IMR-90 (cell line): ENCODE data around the gene CHTF8. TPM values are rescaled to one million over a fixed set of nuclear protein-coding genes. Genes with fewer than 3 reads are reported as not detected.

Source experiments
- ATAC-seq: fragments of 200-7000 bp; cut with Tn5 transposase; 2 replicates; pipeline ENCODE4 v1.9.1; 2020; ENCODE audit warnings: low read depth, mild to moderate bottlenecking, moderate library complexity
- BruUV-seq: library from RNA; stranded (reverse); fragments of 400-500 nt; replicated peaks from 2 replicates; lab custom pipeline; 2021; lab: Mats Ljungman, UMichigan
- CTCF ChIA-PET: fragments of 300-600 bp; formaldehyde crosslinking; extraction: SDS; loops from one replicate; lab custom pipeline; 2021; ENCODE audit warnings: antibody characterized with exemption; lab: Yijun Ruan, JAX
- POLR2A ChIA-PET: fragments of 300-600 bp; sonication (Branson Sonifier 250); formaldehyde crosslinking; loops from one replicate; lab custom pipeline; 2022; ENCODE audit warnings: antibody characterized with exemption; ENCODE audit not compliant: unreplicated experiment; lab: Charles Lee
- DNase-seq: peaks from one replicate; pipeline ENCODE4 v3.0.0; 2013
- H2AFZ ChIP-seq: replicated peaks from 2 replicates; pipeline ENCODE3; 2013; ENCODE audit warnings: low read length, mild to moderate bottlenecking; ENCODE audit not compliant: poor library complexity
- H2AK5ac ChIP-seq: 2 replicates; pipeline ENCODE4 v1.6.1; 2013; ENCODE audit warnings: low read depth, low read length, inconsistent platforms
- H2AK9ac ChIP-seq: replicated peaks from 2 replicates; pipeline ENCODE3; 2013; ENCODE audit warnings: mild to moderate bottlenecking, low read depth, low read length, moderate library complexity; ENCODE audit not compliant: poor library complexity
- H2BK120ac ChIP-seq: 2 replicates; pipeline ENCODE4 v1.6.1; 2013; ENCODE audit warnings: low read depth, low read length, inconsistent platforms
- H2BK15ac ChIP-seq: 3 replicates; pipeline ENCODE4 v1.6.1; 2013; ENCODE audit warnings: low read depth, low read length, inconsistent platforms
- H2BK20ac ChIP-seq: 2 replicates; pipeline ENCODE4 v1.6.1; 2013; ENCODE audit warnings: low read depth, mild to moderate bottlenecking, inconsistent platforms, low read length, moderate library complexity
- H2BK5ac ChIP-seq: 2 replicates; pipeline ENCODE4 v1.6.1; 2013; ENCODE audit warnings: mild to moderate bottlenecking, low read depth, low read length, inconsistent platforms; ENCODE audit not compliant: poor library complexity, severe bottlenecking
- H3K14ac ChIP-seq: replicated peaks from 2 replicates; pipeline ENCODE4 v1.6.1; 2013; ENCODE audit warnings: low read depth, low read length, inconsistent platforms
- H3K18ac ChIP-seq: 2 replicates; pipeline ENCODE4 v1.6.1; 2013; ENCODE audit warnings: low read depth, low read length, control low read depth
- H3K23ac ChIP-seq: 2 replicates; pipeline ENCODE4 v1.6.1; 2013; ENCODE audit warnings: low read depth, low read length, inconsistent platforms
- H3K27ac ChIP-seq: 2 replicates; pipeline ENCODE4 v1.5.1; 2013; ENCODE audit warnings: mild to moderate bottlenecking, control low read depth, low read length; ENCODE audit not compliant: insufficient read depth
- H3K27me3 ChIP-seq: 2 replicates; pipeline ENCODE4 v1.6.1; 2013; ENCODE audit warnings: low read length; ENCODE audit not compliant: control insufficient read depth, insufficient read depth
- H3K36me3 ChIP-seq: 2 replicates; pipeline ENCODE4 v1.6.1; 2013; ENCODE audit warnings: low read length, mixed read lengths; ENCODE audit not compliant: control insufficient read depth, insufficient read depth
- H3K4ac ChIP-seq: 2 replicates; pipeline ENCODE4 v1.6.1; 2013; ENCODE audit warnings: low read depth, low read length, inconsistent platforms
- H3K4me1 ChIP-seq: 2 replicates; pipeline ENCODE4 v1.6.1; 2013; ENCODE audit warnings: low read length, mixed read lengths; ENCODE audit not compliant: control insufficient read depth, insufficient read depth
- H3K4me2 ChIP-seq: 2 replicates; pipeline ENCODE4 v1.6.1; 2013; ENCODE audit warnings: low read depth, mild to moderate bottlenecking, control low read depth, low read length, moderate library complexity
- H3K4me3 ChIP-seq: 2 replicates; pipeline ENCODE4 v1.5.1; 2013; ENCODE audit warnings: low read depth, mild to moderate bottlenecking, control low read depth, low read length, moderate library complexity; ENCODE audit not compliant: insufficient read depth
- H3K56ac ChIP-seq: 2 replicates; pipeline ENCODE4 v1.6.1; 2013; ENCODE audit warnings: low read length, inconsistent platforms; ENCODE audit not compliant: insufficient read depth; ENCODE audit errors: extremely low read depth
- H3K79me1 ChIP-seq, 2 experiments: 2 replicates each; pipeline ENCODE4 v1.6.1; 2013; ENCODE audit warnings: low read length in 2 of 2, inconsistent platforms in 1 of 2, low read depth in 1 of 2
- H3K9ac ChIP-seq: 2 replicates; pipeline ENCODE4 v1.6.1; 2013; ENCODE audit warnings: low read depth, low read length, control low read depth
- H3K9me1 ChIP-seq: 2 replicates; pipeline ENCODE4 v1.6.1; 2013; ENCODE audit warnings: low read length, inconsistent platforms; ENCODE audit not compliant: insufficient read depth
- H3K9me3 ChIP-seq: 2 replicates; pipeline ENCODE4 v1.6.1; 2013; ENCODE audit warnings: low read length; ENCODE audit not compliant: control insufficient read depth, insufficient read depth
- H4K20me1 ChIP-seq: 2 replicates; pipeline ENCODE4 v1.6.1; 2013; ENCODE audit warnings: low read length, inconsistent platforms; ENCODE audit not compliant: insufficient read depth
- H4K5ac ChIP-seq: 2 replicates; pipeline ENCODE4 v1.6.1; 2013; ENCODE audit warnings: mild to moderate bottlenecking, low read depth, low read length, control low read depth
- H4K8ac ChIP-seq, 2 experiments: 2 replicates each; pipeline ENCODE4 v1.6.1; 2013; ENCODE audit warnings: low read depth in 2 of 2, low read length in 2 of 2, control low read depth in 1 of 2, inconsistent platforms in 1 of 2
- H4K91ac ChIP-seq: 2 replicates; pipeline ENCODE4 v1.6.1; 2013; ENCODE audit warnings: low read depth, low read length, inconsistent platforms; ENCODE audit not compliant: insufficient read depth
- CEBPB ChIP-seq: IDR thresholded peaks from 2 replicates; pipeline ENCODE4 v1.6.1; 2012; ENCODE audit warnings: low read depth, low read length, improper control_type of control experiment
- MXI1 ChIP-seq: IDR thresholded peaks from 2 replicates; pipeline ENCODE4 v1.6.1; 2012; ENCODE audit warnings: low read depth, mild to moderate bottlenecking, low read length, moderate library complexity, borderline replicate concordance
- WGBS, 2 experiments: methylation state at CpG; one replicate each; pipeline versions ENCODE4 v1.1.5 to v1.1.7; 2013; ENCODE audit warnings: missing lambda C conversion rate in 2 of 2; ENCODE audit not compliant: insufficient read length in 1 of 2; ENCODE audit errors: extremely low coverage in 2 of 2; 5-methylcytosine and 5-hydroxymethylcytosine counted together
- dilution Hi-C: fragments of 300-500 bp; cut with HindIII; formaldehyde crosslinking; loops from one replicate; pipeline ENCODE4 v1.14.3; 2018; ENCODE audit warnings: low sequenced_read_pairs; ENCODE audit not compliant: unreplicated experiment
- in situ Hi-C: fragments of 300-500 bp; cut with MboI; formaldehyde crosslinking; loops from 3 replicates; pipeline ENCODE4 v1.14.3; 2019; ENCODE audit warnings: low sequenced_read_pairs, inconsistent platforms, mixed read lengths
- intact Hi-C: fragments of 100-400 bp; cut with micrococcal nuclease; formaldehyde crosslinking; loops from 2 replicates; pipeline ENCODE4 v1.10.0; 2022
- polyA plus RNA-seq, 3 experiments: library from polyadenylated mRNA; depleted of rRNA; stranded (reverse); fragments of >200 nt; gene quantifications; 2 replicates each; pipeline ENCODE4 v1.2.3, GENCODE V29; 2012; ENCODE audit warnings: low replicate concordance in 1 of 3
- total RNA-seq: library from RNA; depleted of rRNA; stranded (reverse); fragments of >200 nt; gene quantifications from 2 replicates; pipeline ENCODE4 v1.2.3, GENCODE V29; 2012

The CHTF8 gene
- total and polyA plus RNA-seq, 2 of the 4 experiments (the other 2 are of a cell fraction): 47.1 to 122 TPM

- dilution Hi-C loops: no loop called here
- peaks cover 0 to 9% of the 10 kb centered on the region in 2 experiments; a peak in 2 of 4 replicates for H3K79me1 ChIP-seq
- peaks cover 3% of the 10 kb centered on the region for H3K9me1 ChIP-seq
- intact Hi-C loops: no loop called here
- H4K20me1 ChIP-seq: peaks cover 19% of the 10 kb centered on the region
- ChIA-PET CTCF (no interaction called here), POLR2A (no interaction called here)
- H3K18ac ChIP-seq: no peak overlapping the region
- in situ Hi-C loops: no loop called here
- H4K8ac ChIP-seq: no peak overlapping the region
- BruUV-seq: no TSS peak
- no peak overlapping the region for H2BK5ac ChIP-seq
- no peak overlapping the region for H2BK120ac ChIP-seq
- no peak overlapping the region; the same call in 1 of the 2 replicates for H3K4me2 ChIP-seq
- H2AK9ac ChIP-seq: peak overlapping the region; percentile 60
- no peak overlapping the region for H3K27ac ChIP-seq
- H3K4me1 ChIP-seq: peaks cover 7% of the 10 kb centered on the region; the same call in 1 of the 2 replicates
- H3K23ac ChIP-seq: no peak overlapping the region
- H3K9me3 ChIP-seq: no peaks in the 10 kb centered on the region
- H3K27me3 ChIP-seq: no peaks in the 10 kb centered on the region
- no peak for DNase-seq
- no peak for TF ChIP-seq MXI1
- no peak for TF ChIP-seq CEBPB
- no peak overlapping the region for H4K5ac ChIP-seq
- ATAC-seq: no peak
- no peak overlapping the region for H2BK15ac ChIP-seq
- no peak overlapping the region for H3K9ac ChIP-seq
- H2BK20ac ChIP-seq: no peak overlapping the region
- peak overlapping the region; percentile 10; the same call in 1 of the 2 replicates for H2AK5ac ChIP-seq
- H4K91ac ChIP-seq: no peak overlapping the region
- H3K56ac ChIP-seq: no peak overlapping the region
- H3K14ac ChIP-seq: no peak overlapping the region
- peak overlapping the region; percentile 27 for H2AFZ ChIP-seq
- H3K36me3 ChIP-seq: peaks cover 9% of the 10 kb centered on the region; the same call in 1 of the 2 replicates
- WGBS, 2 experiments: 36% methylated on average over 12 of the region's 52 CpGs; no CpG with 5 or more reads in 1 of the 2 experiments
- H3K4me3 ChIP-seq: no peak overlapping the region
- H3K4ac ChIP-seq: no peak overlapping the region
These were observed 24.9 kb downstream of the CHTF8 start for GRCh38 chr16:69107316-69107962.
